GM08714 (cell line): ENCODE data around the gene PARL.

ENCODE experiments used
- H3K4me3 ChIP-seq: fragments of 200-500 bp; sonication (Bioruptor generic); 2 replicates; pipeline ENCODE4 v1.5.1; 2014; ENCODE audit warnings: mild to moderate bottlenecking, low read length, inconsistent platforms
- ZNF274 ChIP-seq: IDR thresholded peaks from 2 replicates; pipeline ENCODE4 v1.6.1; 2012; ENCODE audit warnings: mild to moderate bottlenecking, low read depth, low read length

PARL gene

DNA sequence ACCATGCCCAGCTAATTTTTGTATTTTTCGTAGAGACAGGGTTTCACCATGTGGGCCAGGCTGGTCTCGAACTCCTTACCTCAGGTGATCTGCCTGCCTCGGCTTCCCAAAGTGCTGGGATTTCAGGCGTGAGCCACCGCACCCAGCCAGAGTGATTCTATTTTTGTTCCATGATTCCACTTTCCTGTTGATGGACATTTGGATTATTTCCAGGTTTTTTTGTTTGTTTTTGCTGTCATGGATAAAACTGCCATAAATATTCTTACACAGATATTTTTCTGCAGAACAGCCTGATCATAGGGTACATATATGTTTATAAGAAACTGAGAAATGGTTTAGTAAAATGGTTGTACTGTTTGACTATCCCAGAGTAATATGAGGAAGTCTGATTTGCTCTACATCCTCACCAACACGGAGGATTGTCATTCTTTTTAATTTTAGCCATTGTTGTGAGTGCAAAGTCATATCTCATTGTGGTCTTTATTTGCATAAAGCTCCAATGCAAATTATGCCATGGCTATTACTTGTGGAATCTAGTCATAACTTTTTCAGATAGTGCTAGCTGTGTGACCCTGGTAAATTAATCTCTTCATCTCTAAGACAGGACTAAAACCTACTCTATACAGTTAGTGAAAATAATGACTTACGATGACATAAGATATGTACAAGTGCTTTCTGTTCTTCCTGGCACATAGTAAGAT lies 102.0 kb downstream of the PARL start:
- TF ChIP-seq ZNF274, result no peak
- no peak overlapping the region for H3K4me3 ChIP-seq

DNA sequence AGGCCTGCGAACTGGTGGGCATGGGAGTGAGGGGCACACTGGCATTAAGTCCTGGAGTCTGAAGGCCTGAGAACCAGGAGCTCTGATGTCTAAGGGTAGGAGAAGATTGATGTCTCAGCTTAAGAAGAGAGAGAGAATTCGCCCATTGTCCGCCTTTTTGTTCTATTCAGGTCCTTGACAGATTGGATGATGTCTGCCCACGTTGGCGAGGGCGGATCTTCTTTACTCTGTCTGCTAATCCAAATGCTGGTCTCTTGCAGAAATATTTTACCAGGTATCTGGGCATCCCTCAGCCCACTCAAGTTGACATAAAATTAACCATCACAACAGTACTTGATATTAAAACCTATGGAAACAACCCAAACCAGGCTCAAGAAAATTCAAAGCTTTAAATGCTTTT lies 103.4 kb downstream of the PARL start:
- no peak overlapping the region for H3K4me3 ChIP-seq
- no peak for TF ChIP-seq ZNF274

DNA sequence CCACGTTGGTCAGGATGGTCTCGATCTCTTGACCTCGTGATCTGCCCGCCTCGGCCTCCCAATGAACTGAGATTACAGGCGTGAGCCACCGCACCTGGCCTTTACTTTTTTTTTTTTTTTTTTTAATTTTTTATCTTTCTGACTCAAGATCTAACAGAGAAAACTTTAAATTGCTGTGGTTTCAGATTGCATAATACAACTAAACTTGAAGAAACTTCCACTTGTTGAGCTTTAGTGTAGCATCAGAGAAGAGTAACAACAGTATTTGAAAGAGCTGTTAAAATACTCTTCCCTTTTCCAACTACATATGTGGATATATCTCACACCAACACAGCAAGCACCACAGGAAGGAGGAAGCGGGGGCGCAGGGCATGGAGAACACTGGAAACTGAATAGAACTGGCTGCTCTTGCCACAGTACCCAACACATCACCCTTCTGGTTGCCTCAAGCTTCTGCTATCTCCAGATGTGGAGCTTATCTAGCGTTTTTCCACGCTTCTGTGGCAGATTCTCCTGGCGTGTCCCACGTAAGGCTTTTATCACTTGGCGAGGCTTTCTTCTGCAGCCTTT lies 104.7 kb downstream of the PARL start:
- no peak overlapping the region for H3K4me3 ChIP-seq
- no peak for TF ChIP-seq ZNF274
